Caco-2 (cell line): ENCODE data around the gene TAF8. TPM values are rescaled to one million over a fixed set of nuclear protein-coding genes. Genes with fewer than 3 reads are reported as not detected.

Experiments used
- BruUV-seq: library from RNA; stranded (reverse); fragments of 400-500 nt; replicated peaks from 2 replicates; lab custom pipeline; 2021; lab: Mats Ljungman, UMichigan
- CTCF ChIA-PET: fragments of 300-600 bp; sonication (Branson Sonifier 250); formaldehyde crosslinking; loops from one replicate; lab custom pipeline; 2022; ENCODE audit warnings: antibody characterized with exemption; lab: Charles Lee
- POLR2A ChIA-PET: fragments of 300-600 bp; sonication (Branson Sonifier 250); formaldehyde crosslinking; loops from one replicate; lab custom pipeline; 2022; ENCODE audit warnings: antibody characterized with exemption; lab: Charles Lee
- DNase-seq, 2 experiments: peaks; one replicate each; pipeline versions ENCODE4 v3.0.0 to v3.0.0-alpha.2; 2020 to 2022
- H3K27me3 ChIP-seq: replicated peaks from 2 replicates; pipeline ENCODE4 v1.6.0; 2011; ENCODE audit warnings: low read length; ENCODE audit not compliant: control insufficient read depth, insufficient read depth
- H3K36me3 ChIP-seq: 2 replicates; pipeline ENCODE4 v1.5.1; 2011; ENCODE audit warnings: low read length; ENCODE audit not compliant: control insufficient read depth, insufficient read depth
- H3K4me1 ChIP-seq: fragments of 250-450 bp; sonication (Bioruptor Pico); 2 replicates; pipeline ENCODE4 v1.5.1; 2020; ENCODE audit warnings: mild to moderate bottlenecking
- H3K4me3 ChIP-seq: 2 replicates; pipeline ENCODE4 v1.5.1; 2011; ENCODE audit warnings: low read depth, mild to moderate bottlenecking, control low read depth, low read length
- H3K9me3 ChIP-seq: fragments of 250-450 bp; sonication (Bioruptor Pico); 2 replicates; pipeline ENCODE4 v1.5.1; 2020; ENCODE audit warnings: mild to moderate bottlenecking, moderate library complexity
- H3K27ac Mint-ChIP-seq: one replicate; pipeline ENCODE4 v1.8.0; 2022; ENCODE audit warnings: mixed read lengths; ENCODE audit not compliant: unreplicated experiment
- H3K27me3 Mint-ChIP-seq: one replicate; pipeline ENCODE4 v1.8.0; 2022; ENCODE audit warnings: mixed read lengths; ENCODE audit not compliant: insufficient read depth, unreplicated experiment
- H3K36me3 Mint-ChIP-seq: one replicate; pipeline ENCODE4 v1.8.0; 2022; ENCODE audit warnings: mild to moderate bottlenecking, mixed read lengths; ENCODE audit not compliant: insufficient read depth, unreplicated experiment
- H3K4me1 Mint-ChIP-seq: one replicate; pipeline ENCODE4 v1.8.0; 2022; ENCODE audit warnings: low read depth, mixed read lengths; ENCODE audit not compliant: unreplicated experiment
- H3K4me3 Mint-ChIP-seq: one replicate; pipeline ENCODE4 v1.8.0; 2022; ENCODE audit warnings: mild to moderate bottlenecking, moderate library complexity, mixed read lengths; ENCODE audit not compliant: unreplicated experiment
- H3K9me3 Mint-ChIP-seq: one replicate; pipeline ENCODE4 v1.8.0; 2022; ENCODE audit warnings: mixed read lengths; ENCODE audit not compliant: unreplicated experiment
- intact Hi-C: fragments of 100-400 bp; cut with micrococcal nuclease; formaldehyde crosslinking; loops from one replicate; pipeline ENCODE4 v1.10.0; 2022; ENCODE audit not compliant: unreplicated experiment
- total RNA-seq: library from RNA; stranded (reverse); gene quantifications from 2 replicates; pipeline ENCODE4 v1.2.3, GENCODE V29; 2022
- TF ChIP-seq, protein P1 (sequence below), 2 experiments: fragments of 200-600 bp in 1 of 2; IDR thresholded peaks; 1 replicate in 1 of 2; 2 replicates in 1 of 2; pipeline versions ENCODE4 v1.5.1 to v1.8.0; 2011 to 2022; ENCODE audit warnings: antibody characterized with exemption in 1 of 2, control low read depth in 1 of 2, inconsistent platforms in 1 of 2, low read depth in 1 of 2, low read length in 1 of 2, mild to moderate bottlenecking in 1 of 2, moderate library complexity in 1 of 2; ENCODE audit not compliant: insufficient read depth in 1 of 2, severe bottlenecking in 1 of 2, unreplicated experiment in 1 of 2

TAF8 gene
- total RNA-seq, 1 experiment from 2014 or later, result 37.7 TPM

DNA sequence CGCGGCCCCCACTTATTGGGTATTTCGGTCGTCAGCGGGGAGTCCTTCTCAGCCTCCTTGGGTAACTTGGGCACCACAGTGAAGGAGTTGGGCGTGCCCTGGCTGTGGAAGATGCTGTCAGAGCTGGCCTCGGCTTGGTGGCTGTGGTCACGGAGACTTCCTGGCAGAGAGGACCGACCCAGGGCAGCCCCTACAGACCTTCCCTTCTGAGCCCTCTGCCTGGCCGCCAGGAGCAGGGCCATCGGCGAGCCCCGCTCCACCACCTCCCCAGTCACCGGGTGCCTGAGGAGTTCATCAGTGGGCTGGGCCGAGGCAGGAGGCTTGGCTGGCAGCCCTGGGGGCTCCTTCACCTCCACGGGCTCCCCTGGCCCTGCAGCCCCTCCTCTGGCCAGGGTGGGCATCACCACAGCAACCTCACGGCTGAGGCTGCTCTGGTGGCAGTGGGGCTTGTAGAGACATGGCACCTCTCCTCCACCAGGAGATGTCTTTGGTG, 54.9 kb downstream of the TAF8 start:
- Mint-ChIP-seq H3K9me3 (no peaks in the 10 kb centered on the region), H3K27ac (no peak overlapping the region), H3K27me3 (no peaks in the 10 kb centered on the region), H3K4me1 (peaks cover 6% of the 10 kb centered on the region), H3K4me3 (no peak overlapping the region), H3K36me3 (peaks cover 55% of the 10 kb centered on the region)
- TF ChIP-seq, protein P1, sequence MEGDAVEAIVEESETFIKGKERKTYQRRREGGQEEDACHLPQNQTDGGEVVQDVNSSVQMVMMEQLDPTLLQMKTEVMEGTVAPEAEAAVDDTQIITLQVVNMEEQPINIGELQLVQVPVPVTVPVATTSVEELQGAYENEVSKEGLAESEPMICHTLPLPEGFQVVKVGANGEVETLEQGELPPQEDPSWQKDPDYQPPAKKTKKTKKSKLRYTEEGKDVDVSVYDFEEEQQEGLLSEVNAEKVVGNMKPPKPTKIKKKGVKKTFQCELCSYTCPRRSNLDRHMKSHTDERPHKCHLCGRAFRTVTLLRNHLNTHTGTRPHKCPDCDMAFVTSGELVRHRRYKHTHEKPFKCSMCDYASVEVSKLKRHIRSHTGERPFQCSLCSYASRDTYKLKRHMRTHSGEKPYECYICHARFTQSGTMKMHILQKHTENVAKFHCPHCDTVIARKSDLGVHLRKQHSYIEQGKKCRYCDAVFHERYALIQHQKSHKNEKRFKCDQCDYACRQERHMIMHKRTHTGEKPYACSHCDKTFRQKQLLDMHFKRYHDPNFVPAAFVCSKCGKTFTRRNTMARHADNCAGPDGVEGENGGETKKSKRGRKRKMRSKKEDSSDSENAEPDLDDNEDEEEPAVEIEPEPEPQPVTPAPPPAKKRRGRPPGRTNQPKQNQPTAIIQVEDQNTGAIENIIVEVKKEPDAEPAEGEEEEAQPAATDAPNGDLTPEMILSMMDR (IDR thresholded peaks at IDR 0.05; ENCODE audit: insufficient read depth in 1 of 2, low read depth in 1 of 2, low read length in 1 of 2, severe bottlenecking in 1 of 2, unreplicated experiment in 1 of 2), result no peak
- ChIA-PET POLR2A (no interaction called here), CTCF (interaction anchor here (1.2 kb wide), 1 partner anchor 9 kb away, joined by 3 read pairs; no protein-coding TSS in a partner anchor)
- no peak overlapping the region for H3K4me3 ChIP-seq
- no peak for DNase-seq
- no TSS peak for BruUV-seq
- H3K36me3 ChIP-seq, result peaks cover 2% of the 10 kb centered on the region; the same call in 1 of the 2 replicates
- intact Hi-C loops, result no loop called here
- H3K27me3 ChIP-seq, result no peaks in the 10 kb centered on the region
- H3K9me3 ChIP-seq, result no peaks in the 10 kb centered on the region
- 0 out of 2 replicates have a peak, but pooled peaks cover 8% of the 10 kb centered on the region for H3K4me1 ChIP-seq

DNA sequence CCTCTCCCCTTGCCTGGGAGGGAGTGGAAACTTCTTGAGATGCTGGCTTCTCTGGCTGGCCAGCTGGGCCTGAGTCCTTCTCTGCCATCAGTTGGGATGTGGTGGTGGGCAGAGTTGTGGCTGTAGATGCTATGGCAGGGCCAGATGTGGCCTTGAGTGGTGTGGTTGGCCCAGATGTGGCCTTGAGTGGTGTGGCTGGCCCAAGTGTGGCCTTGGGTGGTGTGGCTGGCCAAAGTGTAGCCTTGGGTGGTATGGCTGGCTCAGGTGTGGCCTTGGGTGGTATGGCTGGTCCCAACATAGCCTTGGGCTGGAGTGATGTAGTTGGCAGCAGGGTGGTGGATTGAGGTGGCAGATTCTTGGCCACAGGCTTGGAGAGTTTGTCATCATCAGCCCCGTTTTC, 55.4 kb downstream of the TAF8 start:
- Mint-ChIP-seq H3K4me3 (no peak overlapping the region), H3K36me3 (peaks cover 58% of the 10 kb centered on the region), H3K27ac (no peak overlapping the region), H3K4me1 (peaks cover 6% of the 10 kb centered on the region), H3K27me3 (no peaks in the 10 kb centered on the region), H3K9me3 (no peaks in the 10 kb centered on the region)
- ChIA-PET POLR2A (no interaction called here), CTCF (interaction anchor here (1.2 kb wide), 1 partner anchor 10 kb away, joined by 3 read pairs; no protein-coding TSS in a partner anchor)
- intact Hi-C loops, result no loop called here
- H3K4me1 ChIP-seq, result 0 out of 2 replicates have a peak, but pooled peaks cover 8% of the 10 kb centered on the region
- H3K27me3 ChIP-seq, result no peaks in the 10 kb centered on the region
- TSS peak; percentile 26 for BruUV-seq
- H3K4me3 ChIP-seq, result no peak overlapping the region
- no peaks in the 10 kb centered on the region for H3K9me3 ChIP-seq
- peaks cover 2% of the 10 kb centered on the region; the same call in 1 of the 2 replicates for H3K36me3 ChIP-seq
- TF ChIP-seq, protein P1 (IDR thresholded peaks at IDR 0.05; ENCODE audit: insufficient read depth in 1 of 2, low read depth in 1 of 2, low read length in 1 of 2, severe bottlenecking in 1 of 2, unreplicated experiment in 1 of 2), result no peak
- DNase-seq, result no peak

DNA sequence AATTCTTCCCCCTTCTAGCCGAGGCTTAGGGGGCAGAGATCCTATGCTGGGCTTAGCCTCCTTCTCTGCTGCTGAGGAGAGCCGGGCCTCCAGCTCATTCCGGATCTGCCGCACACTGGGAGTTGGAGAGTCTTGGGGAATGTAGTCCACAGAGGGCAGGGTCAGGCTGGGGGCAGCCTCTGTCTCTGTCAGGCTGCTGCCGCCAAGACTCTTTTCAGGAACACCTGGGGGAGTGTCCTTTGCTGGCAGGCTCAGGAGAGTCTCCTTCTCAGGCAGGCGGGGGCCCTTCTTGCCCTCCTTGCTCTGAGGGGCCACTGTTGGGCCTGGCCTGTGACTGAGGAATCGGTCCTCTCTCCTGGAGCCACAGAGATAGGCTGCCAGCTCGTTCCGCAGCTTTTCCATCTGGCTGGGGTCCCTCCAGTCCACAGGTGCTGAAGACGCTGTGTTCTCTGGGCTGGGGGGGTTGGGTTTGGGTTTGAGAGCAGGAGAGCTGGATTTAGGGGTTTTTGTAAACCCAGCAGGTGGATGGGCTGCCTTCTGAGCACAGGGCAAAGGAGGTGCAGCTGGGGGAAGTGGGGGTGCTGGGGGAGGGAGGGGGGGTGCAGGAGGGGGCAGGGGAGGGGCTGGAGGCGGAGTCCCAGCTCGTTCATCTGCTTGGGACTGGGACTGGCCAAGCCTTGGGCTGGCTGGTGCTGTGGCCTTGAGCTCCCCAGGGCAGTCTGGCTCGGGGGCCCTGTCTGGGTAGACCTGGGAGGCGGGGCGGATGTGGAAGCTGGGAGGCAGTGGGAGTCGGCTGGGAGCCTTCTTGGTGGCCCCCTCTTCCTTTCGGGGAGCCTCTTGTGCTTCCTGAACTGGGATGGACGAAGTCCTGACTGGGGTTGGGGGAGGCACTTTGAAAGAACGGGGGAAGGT, 56.0 kb downstream of the TAF8 start:
- Mint-ChIP-seq H3K4me1 (peaks cover 6% of the 10 kb centered on the region), H3K27me3 (no peaks in the 10 kb centered on the region), H3K4me3 (no peak overlapping the region), H3K27ac (no peak overlapping the region), H3K36me3 (peaks cover 57% of the 10 kb centered on the region), H3K9me3 (no peaks in the 10 kb centered on the region)
- Histone ChIP-seq H3K27me3 (no peaks in the 10 kb centered on the region), H3K36me3 (peaks cover 2% of the 10 kb centered on the region; the same call in 1 of the 2 replicates), H3K9me3 (no peaks in the 10 kb centered on the region), H3K4me3 (no peak overlapping the region), H3K4me1 (0 out of 2 replicates have a peak, but pooled peaks cover 5% of the 10 kb centered on the region)
- intact Hi-C loops, result no loop called here
- POLR2A ChIA-PET, result no interaction called here
- TF ChIP-seq, protein P1 (IDR thresholded peaks at IDR 0.05; ENCODE audit: insufficient read depth in 1 of 2, low read depth in 1 of 2, low read length in 1 of 2, severe bottlenecking in 1 of 2, unreplicated experiment in 1 of 2), result no peak
- DNase-seq, result no peak
- no TSS peak for BruUV-seq
- CTCF ChIA-PET, result interaction anchor here (1.2 kb wide), 1 partner anchor 10 kb away, joined by 3 read pairs; no protein-coding TSS in a partner anchor
